Neural cell (in vitro differentiated cells): ENCODE results near the gene CSRNP3. TPM values are rescaled to one million over a fixed set of nuclear protein-coding genes. Genes with fewer than 3 reads are reported as not detected.

ENCODE experiments used
- H2AFZ ChIP-seq: fragments of 200-600, 300-800 bp; sonication (generic), shearing (Covaris generic); 2 replicates; pipeline ENCODE4 v1.6.0; 2014; ENCODE audit warnings: low read depth, mild to moderate bottlenecking, antibody characterized with exemption, low read length, moderate library complexity
- H3F3A ChIP-seq: fragments of 200-600 bp; shearing (Covaris generic); 2 replicates; pipeline ENCODE4 v1.6.1; 2016; ENCODE audit warnings: mild to moderate bottlenecking, moderate library complexity, mixed read lengths, antibody characterized with exemption, low read length; ENCODE audit not compliant: insufficient read depth, poor library complexity, severe bottlenecking
- H3K27ac ChIP-seq: fragments of 200-600, 300-800 bp; sonication (generic), shearing (Covaris generic); 2 replicates; pipeline ENCODE4 v1.5.1; 2014; ENCODE audit warnings: mild to moderate bottlenecking, low read length, moderate library complexity
- H3K27me3 ChIP-seq: fragments of 300-800, 200-600 bp; sonication (generic), shearing (Covaris generic); 2 replicates; pipeline ENCODE4 v1.6.0; 2014; ENCODE audit warnings: mild to moderate bottlenecking, low read depth, low read length, moderate library complexity; ENCODE audit not compliant: insufficient read depth
- H3K36me3 ChIP-seq: fragments of 300-800, 200-600 bp; sonication (generic), shearing (Covaris generic); 2 replicates; pipeline ENCODE4 v1.5.1; 2014; ENCODE audit warnings: mild to moderate bottlenecking, antibody characterized with exemption, low read length, moderate library complexity; ENCODE audit not compliant: insufficient read depth
- H3K4me2 ChIP-seq: fragments of 300-800, 200-600 bp; sonication (generic), shearing (Covaris generic); 2 replicates; pipeline ENCODE4 v1.6.0; 2014; ENCODE audit warnings: mild to moderate bottlenecking, low read length
- H3K4me3 ChIP-seq: fragments of 300-800, 200-600 bp; sonication (generic), shearing (Covaris generic); 2 replicates; pipeline ENCODE4 v1.5.1; 2014; ENCODE audit warnings: mild to moderate bottlenecking, low read length, moderate library complexity
- H3K79me2 ChIP-seq: fragments of 200-600 bp; shearing (Covaris generic); replicated peaks from 2 replicates; pipeline ENCODE4 v1.6.0; 2014; ENCODE audit warnings: mild to moderate bottlenecking, low read length, moderate library complexity; ENCODE audit not compliant: insufficient read depth
- H3K9ac ChIP-seq: fragments of 300-800, 200-600 bp; sonication (generic), shearing (Covaris generic); 2 replicates; pipeline ENCODE4 v1.6.1; 2016; ENCODE audit warnings: mild to moderate bottlenecking, low read length, mixed read lengths
- H3K9me2 ChIP-seq: fragments of 200-600 bp; shearing (Covaris generic); 2 replicates; pipeline ENCODE4 v1.6.1; 2016; ENCODE audit warnings: mild to moderate bottlenecking, low read length, mixed read lengths; ENCODE audit not compliant: insufficient read depth
- H3K9me3 ChIP-seq: fragments of 200-600, 300-800 bp; sonication (generic), shearing (Covaris generic); 2 replicates; pipeline ENCODE4 v1.6.1; 2016; ENCODE audit warnings: mild to moderate bottlenecking, mixed run types, low read length, moderate library complexity, mixed read lengths
- H4K20me1 ChIP-seq: fragments of 200-600 bp; shearing (Covaris generic); 2 replicates; pipeline ENCODE4 v1.6.1; 2016; ENCODE audit warnings: mild to moderate bottlenecking, mixed run types; ENCODE audit not compliant: insufficient read depth
- CTCF ChIP-seq: fragments of 450-650 bp; IDR thresholded peaks from 2 replicates; pipeline ENCODE4 v1.5.1; 2014; ENCODE audit warnings: antibody characterized with exemption, mild to moderate bottlenecking, moderate library complexity; ENCODE audit not compliant: poor library complexity, severe bottlenecking
- EP300 ChIP-seq: fragments of 450-650 bp; conservative IDR thresholded peaks from 2 replicates; pipeline ENCODE4 v1.6.1; 2014; ENCODE audit warnings: antibody characterized with exemption, mild to moderate bottlenecking, moderate library complexity; ENCODE audit not compliant: poor library complexity, severe bottlenecking
- EZH2 ChIP-seq: fragments of 200-600, 300-800 bp; shearing (Covaris generic), sonication (generic); IDR thresholded peaks from 2 replicates; pipeline ENCODE4 v1.6.1; 2014; ENCODE audit warnings: antibody characterized with exemption, low read length, borderline replicate concordance, mild to moderate bottlenecking; ENCODE audit not compliant: insufficient read depth, poor library complexity, severe bottlenecking
- MXI1 ChIP-seq: fragments of 450-650 bp; conservative IDR thresholded peaks from 2 replicates; pipeline ENCODE4 v1.6.1; 2014; ENCODE audit warnings: antibody characterized with exemption, mild to moderate bottlenecking; ENCODE audit not compliant: poor library complexity, severe bottlenecking
- POLR2AphosphoS5 ChIP-seq: IDR thresholded peaks from 2 replicates; pipeline ENCODE4 v1.6.1; 2012
- RAD21 ChIP-seq: fragments of 450-650 bp; conservative IDR thresholded peaks from 2 replicates; pipeline ENCODE4 v1.6.1; 2014; ENCODE audit warnings: antibody characterized with exemption, mild to moderate bottlenecking, moderate library complexity
- SMC3 ChIP-seq: fragments of 450-650 bp; conservative IDR thresholded peaks from 2 replicates; pipeline ENCODE4 v1.6.1; 2014; ENCODE audit warnings: antibody characterized with exemption, mild to moderate bottlenecking, moderate library complexity; ENCODE audit not compliant: poor library complexity
- TAF1 ChIP-seq: IDR thresholded peaks from 2 replicates; pipeline ENCODE4 v1.6.1; 2012; ENCODE audit warnings: low read depth
- polyA plus RNA-seq: library from polyadenylated mRNA; depleted of rRNA; stranded (reverse); fragments of >200 nt; gene quantifications from 2 replicates; pipeline ENCODE4 v1.2.3, GENCODE V29; 2014
- TF ChIP-seq, protein P1 (sequence below): IDR thresholded peaks from 2 replicates; pipeline ENCODE4 v1.6.1; 2012; ENCODE audit warnings: borderline replicate concordance

The CSRNP3 gene
- polyA plus RNA-seq, 1 donor from 2014 or later: 66.6 TPM

DNA sequence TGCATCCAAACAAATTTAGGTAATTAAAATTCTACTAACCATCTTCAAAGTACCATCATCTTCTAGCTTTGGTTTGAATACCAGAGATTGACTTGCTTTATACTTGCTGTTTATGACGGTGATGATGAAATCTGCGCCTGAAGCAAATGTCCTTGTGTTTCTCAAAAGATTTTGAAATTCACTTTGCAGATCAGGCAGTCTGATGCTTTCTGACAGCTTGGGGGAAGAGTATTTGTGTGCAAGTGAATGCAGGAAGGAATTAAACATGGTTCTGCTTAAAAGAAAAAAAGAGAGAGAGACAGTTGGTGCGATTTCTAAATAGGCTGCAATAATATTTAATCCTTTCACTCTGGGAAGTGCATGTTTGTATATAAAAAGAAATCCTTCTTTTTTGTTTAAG, 29.6 kb downstream of the CSRNP3 start:
- H3K9me2 ChIP-seq: no peaks in the 10 kb centered on the region
- H3K4me3 ChIP-seq: no peak overlapping the region
- no peak overlapping the region for H3K4me2 ChIP-seq
- TF ChIP-seq, protein P1, sequence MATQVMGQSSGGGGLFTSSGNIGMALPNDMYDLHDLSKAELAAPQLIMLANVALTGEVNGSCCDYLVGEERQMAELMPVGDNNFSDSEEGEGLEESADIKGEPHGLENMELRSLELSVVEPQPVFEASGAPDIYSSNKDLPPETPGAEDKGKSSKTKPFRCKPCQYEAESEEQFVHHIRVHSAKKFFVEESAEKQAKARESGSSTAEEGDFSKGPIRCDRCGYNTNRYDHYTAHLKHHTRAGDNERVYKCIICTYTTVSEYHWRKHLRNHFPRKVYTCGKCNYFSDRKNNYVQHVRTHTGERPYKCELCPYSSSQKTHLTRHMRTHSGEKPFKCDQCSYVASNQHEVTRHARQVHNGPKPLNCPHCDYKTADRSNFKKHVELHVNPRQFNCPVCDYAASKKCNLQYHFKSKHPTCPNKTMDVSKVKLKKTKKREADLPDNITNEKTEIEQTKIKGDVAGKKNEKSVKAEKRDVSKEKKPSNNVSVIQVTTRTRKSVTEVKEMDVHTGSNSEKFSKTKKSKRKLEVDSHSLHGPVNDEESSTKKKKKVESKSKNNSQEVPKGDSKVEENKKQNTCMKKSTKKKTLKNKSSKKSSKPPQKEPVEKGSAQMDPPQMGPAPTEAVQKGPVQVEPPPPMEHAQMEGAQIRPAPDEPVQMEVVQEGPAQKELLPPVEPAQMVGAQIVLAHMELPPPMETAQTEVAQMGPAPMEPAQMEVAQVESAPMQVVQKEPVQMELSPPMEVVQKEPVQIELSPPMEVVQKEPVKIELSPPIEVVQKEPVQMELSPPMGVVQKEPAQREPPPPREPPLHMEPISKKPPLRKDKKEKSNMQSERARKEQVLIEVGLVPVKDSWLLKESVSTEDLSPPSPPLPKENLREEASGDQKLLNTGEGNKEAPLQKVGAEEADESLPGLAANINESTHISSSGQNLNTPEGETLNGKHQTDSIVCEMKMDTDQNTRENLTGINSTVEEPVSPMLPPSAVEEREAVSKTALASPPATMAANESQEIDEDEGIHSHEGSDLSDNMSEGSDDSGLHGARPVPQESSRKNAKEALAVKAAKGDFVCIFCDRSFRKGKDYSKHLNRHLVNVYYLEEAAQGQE: no peak
- no peak for TF ChIP-seq SMC3
- TF ChIP-seq MXI1: no peak
- no peak for TF ChIP-seq TAF1
- TF ChIP-seq EZH2: no peak
- no peak for TF ChIP-seq EP300
- TF ChIP-seq RAD21: no peak
- TF ChIP-seq POLR2AphosphoS5: no peak
- no peak for TF ChIP-seq CTCF
- no peak overlapping the region for H2AFZ ChIP-seq
- H3K79me2 ChIP-seq: peaks cover 39% of the 10 kb centered on the region
- H3F3A ChIP-seq: no peaks in the 10 kb centered on the region
- H3K27me3 ChIP-seq: no peaks in the 10 kb centered on the region
- H3K9ac ChIP-seq: no peak overlapping the region
- no peaks in the 10 kb centered on the region for H3K36me3 ChIP-seq
- H4K20me1 ChIP-seq: no peaks in the 10 kb centered on the region
- H3K27ac ChIP-seq: no peak overlapping the region
- no peaks in the 10 kb centered on the region for H3K9me3 ChIP-seq

DNA sequence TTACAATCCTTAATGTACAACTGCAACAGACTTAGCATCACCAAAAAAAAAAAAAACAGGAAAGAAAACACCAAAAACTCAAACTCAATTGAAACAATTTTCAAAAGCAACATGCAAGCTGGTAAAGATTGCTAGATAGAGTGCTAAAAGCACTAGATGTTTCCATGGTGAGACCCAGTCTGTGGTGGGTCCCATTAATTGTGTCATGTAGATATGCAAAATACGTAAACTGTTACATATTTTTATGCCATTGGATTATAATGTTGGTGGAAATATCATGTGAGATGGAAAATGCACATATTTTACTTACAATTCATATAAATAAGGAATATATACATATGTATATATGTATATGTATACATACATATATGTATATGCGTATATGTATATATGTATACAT, 30.5 kb downstream of the CSRNP3 start:
- no peak overlapping the region for H3K4me2 ChIP-seq
- H3K4me3 ChIP-seq: no peak overlapping the region
- H3K9me3 ChIP-seq: no peaks in the 10 kb centered on the region
- no peak overlapping the region for H3K9ac ChIP-seq
- no peaks in the 10 kb centered on the region for H3K27me3 ChIP-seq
- H2AFZ ChIP-seq: no peak overlapping the region
- no peaks in the 10 kb centered on the region for H4K20me1 ChIP-seq
- H3F3A ChIP-seq: no peaks in the 10 kb centered on the region
- TF ChIP-seq, protein P1: no peak
- TF ChIP-seq EZH2 (no peak), RAD21 (no peak), EP300 (no peak), POLR2AphosphoS5 (no peak), MXI1 (no peak)
- no peak overlapping the region for H3K27ac ChIP-seq
- H3K9me2 ChIP-seq: no peaks in the 10 kb centered on the region
- H3K36me3 ChIP-seq: no peaks in the 10 kb centered on the region
- H3K79me2 ChIP-seq: peaks cover 39% of the 10 kb centered on the region
